H1 (cell line): ENCODE measurements around the gene MTMR8. TPM values are rescaled to one million over a fixed set of nuclear protein-coding genes. Genes with fewer than 3 reads are reported as not detected.

Experiments used
- CTCF ChIA-PET: fragments of 300-600 bp; sonication (Branson Sonifier 250); formaldehyde crosslinking; loops from one replicate; lab custom pipeline; 2021; ENCODE audit not compliant: partially characterized antibody; lab: Charles Lee
- POLR2A ChIA-PET: fragments of 300-600 bp; sonication (Branson Sonifier 250); formaldehyde crosslinking; loops from one replicate; lab custom pipeline; 2021; ENCODE audit warnings: inconsistent platforms; ENCODE audit not compliant: partially characterized antibody; lab: Charles Lee
- DNase-seq, 2 experiments: peaks; one replicate each; pipeline versions ENCODE4 v3.0.0 to v3.0.0-alpha.2; 2010 to 2022; ENCODE audit warnings: low spot score in 2 of 2, low read depth in 1 of 2, mixed read lengths in 1 of 2
- FAIRE-seq: peaks from 2 replicates; lab custom pipeline; 2011; peaks lifted over from hg19 to GRCh38; lab: Jason Lieb, UNC
- H2AFZ ChIP-seq: 2 replicates; pipeline ENCODE4 v1.8.1; 2012; ENCODE audit warnings: low read length, inconsistent platforms
- H2AK5ac ChIP-seq: 2 replicates; pipeline ENCODE4 v1.6.1; 2013; ENCODE audit warnings: low read depth, low read length
- H2BK120ac ChIP-seq: replicated peaks from 2 replicates; pipeline ENCODE3; 2013; ENCODE audit warnings: low read depth, low read length, inconsistent platforms
- H2BK12ac ChIP-seq: 2 replicates; pipeline ENCODE4 v1.6.1; 2013; ENCODE audit warnings: low read depth, low read length
- H2BK15ac ChIP-seq: 2 replicates; pipeline ENCODE4 v1.6.1; 2013; ENCODE audit warnings: low read length
- H2BK20ac ChIP-seq: 2 replicates; pipeline ENCODE4 v1.6.1; 2013; ENCODE audit warnings: low read length
- H2BK5ac ChIP-seq: 2 replicates; pipeline ENCODE4 v1.6.1; 2013; ENCODE audit warnings: low read depth, low read length
- H3K14ac ChIP-seq: 2 replicates; pipeline ENCODE4 v1.6.1; 2013; ENCODE audit warnings: inconsistent platforms; ENCODE audit not compliant: insufficient read length
- H3K18ac ChIP-seq: 2 replicates; pipeline ENCODE4 v1.6.1; 2013; ENCODE audit warnings: low read length; ENCODE audit errors: extremely low read depth
- H3K23ac ChIP-seq: 2 replicates; pipeline ENCODE4 v1.6.1; 2013; ENCODE audit warnings: inconsistent platforms; ENCODE audit not compliant: insufficient read length
- H3K23me2 ChIP-seq: 2 replicates; pipeline ENCODE4 v1.6.1; 2013; ENCODE audit warnings: low read depth, low read length
- H3K27ac ChIP-seq: 2 replicates; pipeline ENCODE4 v1.6.1; 2011; ENCODE audit warnings: low read depth, low read length, inconsistent platforms
- H3K27me3 ChIP-seq, 4 experiments: replicated peaks in 1 of 4; 1 replicate in 1 of 4; 2 replicates in 3 of 4; pipeline versions ENCODE4 v1.6.1 to v1.8.1; 2011 to 2013; ENCODE audit warnings: low read length in 3 of 4, mild to moderate bottlenecking in 3 of 4, inconsistent platforms in 2 of 4, mixed read lengths in 2 of 4, moderate library complexity in 1 of 4; ENCODE audit not compliant: control insufficient read depth in 3 of 4, insufficient read depth in 3 of 4; ENCODE audit errors: extremely low read depth in 1 of 4
- H3K36me3 ChIP-seq, 4 experiments: 2 replicates each; pipeline versions ENCODE4 v1.6.1 to v1.8.1; 2011 to 2013; ENCODE audit warnings: mild to moderate bottlenecking in 4 of 4, low read length in 3 of 4, moderate library complexity in 2 of 4, control low read depth in 1 of 4, inconsistent platforms in 1 of 4; ENCODE audit not compliant: insufficient read depth in 4 of 4, control insufficient read depth in 2 of 4
- H3K4ac ChIP-seq: replicated peaks from 2 replicates; pipeline ENCODE3; 2013; ENCODE audit warnings: low read length, low read depth, mixed read lengths, inconsistent platforms; ENCODE audit not compliant: insufficient read length
- H3K4me1 ChIP-seq, 4 experiments: replicated peaks in 1 of 4; 1 replicate in 1 of 4; 2 replicates in 3 of 4; pipeline versions ENCODE4 v1.6.1 to v1.8.1; 2011 to 2013; ENCODE audit warnings: low read length in 3 of 4, inconsistent platforms in 2 of 4, mixed read lengths in 1 of 4; ENCODE audit not compliant: insufficient read depth in 4 of 4, control insufficient read depth in 3 of 4
- H3K4me2 ChIP-seq, 2 experiments: 2 replicates each; pipeline versions ENCODE4 v1.6.1 to v1.8.1; 2011 to 2013; ENCODE audit warnings: low read depth in 2 of 2, low read length in 2 of 2, control low read depth in 1 of 2, inconsistent platforms in 1 of 2, mild to moderate bottlenecking in 1 of 2; ENCODE audit not compliant: insufficient read depth in 1 of 2
- H3K4me3 ChIP-seq, 4 experiments: fragments of 200-600, 300-600 bp in 1 of 4; sonication (generic), shearing (Covaris generic), sonication (Bioruptor Twin) in 1 of 4; 2 replicates each; pipeline versions ENCODE4 v1.5.1 to v1.8.1; 2011 to 2016; ENCODE audit warnings: low read length in 4 of 4, low read depth in 3 of 4, control low read depth in 2 of 4, inconsistent platforms in 2 of 4, mild to moderate bottlenecking in 2 of 4, mixed read lengths in 1 of 4, moderate library complexity in 1 of 4; ENCODE audit not compliant: insufficient read depth in 2 of 4; ENCODE audit errors: extremely low read depth in 1 of 4
- H3K56ac ChIP-seq: replicated peaks from 2 replicates; pipeline ENCODE3; 2013; ENCODE audit warnings: low read depth, mild to moderate bottlenecking, mixed read lengths, low read length, inconsistent platforms; ENCODE audit not compliant: insufficient read length
- H3K79me1 ChIP-seq: 2 replicates; pipeline ENCODE4 v1.6.1; 2013; ENCODE audit warnings: low read depth, low read length, control low read depth
- H3K79me2 ChIP-seq, 2 experiments: 2 replicates each; pipeline versions ENCODE4 v1.6.1 to v1.8.1; 2012 to 2013; ENCODE audit warnings: low read length in 2 of 2, mild to moderate bottlenecking in 2 of 2, inconsistent platforms in 1 of 2; ENCODE audit not compliant: insufficient read depth in 2 of 2, control insufficient read depth in 1 of 2
- H3K9ac ChIP-seq, 4 experiments: replicated peaks in 1 of 4; 1 replicate in 1 of 4; 2 replicates in 3 of 4; pipeline versions ENCODE4 v1.6.1 to v1.8.1; 2011 to 2013; ENCODE audit warnings: low read depth in 3 of 4, low read length in 3 of 4, control low read depth in 2 of 4, mild to moderate bottlenecking in 2 of 4, moderate library complexity in 2 of 4, inconsistent platforms in 1 of 4; ENCODE audit errors: extremely low read depth in 1 of 4
- H3K9me3 ChIP-seq, 2 experiments: 2 replicates each; pipeline versions ENCODE4 v1.6.1 to v1.8.1; 2012 to 2013; ENCODE audit warnings: mild to moderate bottlenecking in 2 of 2, moderate library complexity in 2 of 2, control low read depth in 1 of 2, inconsistent platforms in 1 of 2, low read depth in 1 of 2, low read length in 1 of 2, mixed read lengths in 1 of 2; ENCODE audit not compliant: insufficient read depth in 2 of 2
- H4K20me1 ChIP-seq, 2 experiments: replicated peaks in 1 of 2; 2 replicates each; pipeline versions ENCODE3 to v1.8.1; 2011 to 2013; ENCODE audit warnings: inconsistent platforms in 2 of 2, low read length in 2 of 2, mild to moderate bottlenecking in 1 of 2; ENCODE audit not compliant: insufficient read depth in 2 of 2, control insufficient read depth in 1 of 2
- H4K5ac ChIP-seq: 2 replicates; pipeline ENCODE4 v1.6.1; 2013; ENCODE audit warnings: low read length, low read depth, mixed read lengths, inconsistent platforms; ENCODE audit not compliant: insufficient read length
- H4K8ac ChIP-seq: 2 replicates; pipeline ENCODE4 v1.8.0; 2013; ENCODE audit warnings: mild to moderate bottlenecking, moderate library complexity, low read length, inconsistent platforms; ENCODE audit not compliant: insufficient read depth; ENCODE audit errors: extremely low read depth
- H4K91ac ChIP-seq: replicated peaks from 2 replicates; pipeline ENCODE3; 2013; ENCODE audit warnings: low read length, mixed read lengths, inconsistent platforms; ENCODE audit not compliant: insufficient read length
- ASH2L ChIP-seq: fragments of 200-600, 300-600 bp; sonication (generic); IDR thresholded peaks from one replicate; pipeline ENCODE4 v1.7.1; 2017; ENCODE audit warnings: low read length
- CHD1 ChIP-seq: IDR thresholded peaks from 2 replicates; pipeline ENCODE4 v1.6.1; 2012; ENCODE audit warnings: low read depth, low read length, improper control_type of control experiment
- EP300 ChIP-seq, 2 experiments: IDR thresholded peaks; 1 replicate in 1 of 2; 2 replicates in 1 of 2; pipeline ENCODE4 v1.6.1; 2011 to 2012; ENCODE audit warnings: low read depth in 2 of 2, low read length in 2 of 2, mild to moderate bottlenecking in 2 of 2, borderline replicate concordance in 1 of 2, inconsistent platforms in 1 of 2, moderate library complexity in 1 of 2
- FOSL1 ChIP-seq: IDR thresholded peaks from 2 replicates; pipeline ENCODE4 v1.6.1; 2011; ENCODE audit warnings: mild to moderate bottlenecking, low read depth, low read length, moderate library complexity; ENCODE audit not compliant: insufficient read depth
- HDAC2 ChIP-seq, 2 experiments: fragments of 300-600 bp in 1 of 2; sonication (generic) in 1 of 2; IDR thresholded peaks; 2 replicates each; pipeline ENCODE4 v1.6.1; 2011 to 2012; ENCODE audit warnings: low read depth in 2 of 2, low read length in 2 of 2, mild to moderate bottlenecking in 2 of 2, moderate library complexity in 2 of 2, borderline replicate concordance in 1 of 2, inconsistent platforms in 1 of 2
- KDM4A ChIP-seq: IDR thresholded peaks from one replicate; pipeline ENCODE4 v1.7.1; 2012; ENCODE audit warnings: low read depth, mild to moderate bottlenecking, moderate library complexity, low read length, inconsistent platforms; ENCODE audit not compliant: severe bottlenecking
- MAFK ChIP-seq: IDR thresholded peaks from 2 replicates; pipeline ENCODE4 v1.6.1; 2012; ENCODE audit warnings: low read depth, mild to moderate bottlenecking, improper control_type of control experiment, low read length
- POLR2A ChIP-seq, 2 experiments: IDR thresholded peaks; 1 replicate in 1 of 2; 2 replicates in 1 of 2; pipeline ENCODE4 v1.6.1; 2011; ENCODE audit warnings: low read depth in 2 of 2, low read length in 2 of 2, mild to moderate bottlenecking in 2 of 2; ENCODE audit errors: control extremely low read depth in 1 of 2
- RFX5 ChIP-seq: IDR thresholded peaks from 2 replicates; pipeline ENCODE4 v1.6.1; 2011; ENCODE audit warnings: low read depth, low read length, improper control_type of control experiment, borderline replicate concordance
- SP2 ChIP-seq: IDR thresholded peaks from 2 replicates; pipeline ENCODE4 v1.6.1; 2012; ENCODE audit warnings: mild to moderate bottlenecking, low read length, inconsistent platforms
- SP4 ChIP-seq: IDR thresholded peaks from 2 replicates; pipeline ENCODE4 v1.6.1; 2012; ENCODE audit warnings: low read length, inconsistent platforms
- TAF1 ChIP-seq: IDR thresholded peaks from 2 replicates; pipeline ENCODE4 v1.6.1; 2011; ENCODE audit warnings: mild to moderate bottlenecking, low read depth, low read length
- TAF7 ChIP-seq: optimal IDR thresholded peaks from 2 replicates; pipeline ENCODE3; 2011; ENCODE audit warnings: low read depth, mild to moderate bottlenecking, inconsistent platforms, low read length, moderate library complexity, borderline replicate concordance
- TCF12 ChIP-seq: IDR thresholded peaks from 2 replicates; pipeline ENCODE4 v1.6.1; 2011; ENCODE audit warnings: low read depth, mild to moderate bottlenecking, low read length
- WGBS, 2 experiments: shearing (Covaris generic) in 1 of 2; methylation state at CpG; one replicate each; pipeline versions ENCODE4 v1.1.6 to v1.1.7; 2013 to 2015; ENCODE audit warnings: low lambda C conversion rate in 2 of 2, mixed read lengths in 2 of 2, inconsistent platforms in 1 of 2, low coverage in 1 of 2, missing lambda C conversion rate in 1 of 2; ENCODE audit not compliant: insufficient replicate concordance in 2 of 2, insufficient coverage in 1 of 2, insufficient read length in 1 of 2; ENCODE audit errors: extremely low coverage in 1 of 2, missing lambda C conversion rate in 1 of 2; 5-methylcytosine and 5-hydroxymethylcytosine counted together
- polyA plus RNA-seq, 7 experiments: library from polyadenylated mRNA; depleted of rRNA in 3 of 7; stranded (reverse) in 5 of 7; unstranded in 2 of 7; fragments of >200 nt in 5 of 7; fragments of 200-250 nt in 2 of 7; gene quantifications; 1 replicate in 5 of 7; 2 replicates in 1 of 7; 4 replicates in 1 of 7; pipeline versions ENCODE4 v1.2.1 to v1.2.3, GENCODE V29; 2011 to 2013; ENCODE audit warnings: missing spikeins in 2 of 7, mixed read lengths in 2 of 7
- total RNA-seq: library from RNA; stranded (reverse); fragmentation: NEBNext Ultra II Directional; extraction: Animal tissue kit (Norgen Biotek cat#: 25700); gene quantifications from 2 replicates; pipeline ENCODE4 v1.2.1, GENCODE V29; 2021

Gene MTMR8
- total and polyA plus RNA-seq, 2 of the 8 experiments (the other 6 are each of a cell fraction or from before 2014, with no cell fraction given) = 1.3 to 6.3 TPM

GRCh38 chrX:64350047-64350446 is 45.2 kb downstream of the MTMR8 start:
- Histone ChIP-seq H3K14ac (no peak overlapping the region), H3K4ac (no peak overlapping the region), H2AFZ (no peak overlapping the region), H2BK5ac (no peak overlapping the region), H4K5ac (no peak overlapping the region), H3K18ac (no peak overlapping the region), H3K4me3 (no peak overlapping the region), H3K9ac (no peak overlapping the region), H3K56ac (no peak overlapping the region), H2BK15ac (no peak overlapping the region), H2BK12ac (no peak overlapping the region), H3K23me2 (no peaks in the 10 kb centered on the region), H3K79me2 (no peaks in the 10 kb centered on the region), H4K91ac (no peak overlapping the region), H3K27me3 (no peaks in the 10 kb centered on the region), H3K27ac (no peak overlapping the region), H2BK20ac (no peak overlapping the region), H3K23ac (no peak overlapping the region), H4K20me1 (no peaks in the 10 kb centered on the region), H3K4me2 (no peak overlapping the region), H2BK120ac (no peak overlapping the region), H2AK5ac (no peak overlapping the region), H3K36me3 (no peaks in the 10 kb centered on the region; a peak in 1 of 8 replicates), H3K9me3 (no peaks in the 10 kb centered on the region), H3K4me1 (no peaks in the 10 kb centered on the region), H3K79me1 (no peaks in the 10 kb centered on the region), H4K8ac (no peak overlapping the region)
- CTCF ChIA-PET = no interaction called here
- DNase-seq = no peak
- no peak for FAIRE-seq
- POLR2A ChIA-PET = no interaction called here
- 92% methylated on average over 4 of the region's 4 CpGs; no CpG with 5 or more reads in 1 of the 2 experiments for WGBS, 2 experiments
- no peak for TF ChIP-seq TCF12
- no peak for TF ChIP-seq EP300 (IDR thresholded peaks at IDR 0.05; ENCODE audit: borderline replicate concordance in 1 of 2, low read depth in 2 of 2, low read length in 2 of 2)
- TF ChIP-seq POLR2A (IDR thresholded peaks at IDR 0.05; ENCODE audit: control extremely low read depth in 1 of 2, low read depth in 2 of 2, low read length in 2 of 2) = no peak
- no peak for TF ChIP-seq SP4
- no peak for TF ChIP-seq HDAC2 (IDR thresholded peaks at IDR 0.05; ENCODE audit: borderline replicate concordance in 1 of 2, low read depth in 2 of 2, low read length in 2 of 2)
- no peak for TF ChIP-seq KDM4A
- no peak for TF ChIP-seq CHD1
- TF ChIP-seq ASH2L = no peak
- no peak for TF ChIP-seq TAF1
- no peak for TF ChIP-seq SP2
- no peak for TF ChIP-seq FOSL1
- TF ChIP-seq TAF7 = no peak
- no peak for TF ChIP-seq MAFK
- TF ChIP-seq RFX5 = no peak
